Neural progenitor cell (in vitro differentiated cells): Measurements from ENCODE around the gene TSPEAR.

Source experiments
- CTCF ChIP-seq: fragments of 200-600 bp; sonication (generic); IDR thresholded peaks from 2 replicates; pipeline ENCODE4 v1.5.1; 2017; ENCODE audit warnings: antibody characterized with exemption, mild to moderate bottlenecking
- EZH2 ChIP-seq: fragments of 200-600 bp; sonication (generic); IDR thresholded peaks from 2 replicates; pipeline ENCODE4 v1.6.1; 2017; ENCODE audit warnings: antibody characterized with exemption, mild to moderate bottlenecking, moderate library complexity
- EZH2phosphoT487 ChIP-seq: fragments of 200-600 bp; sonication (generic); IDR thresholded peaks from 2 replicates; pipeline ENCODE4 v1.6.1; 2017; ENCODE audit warnings: antibody characterized with exemption

DNA sequence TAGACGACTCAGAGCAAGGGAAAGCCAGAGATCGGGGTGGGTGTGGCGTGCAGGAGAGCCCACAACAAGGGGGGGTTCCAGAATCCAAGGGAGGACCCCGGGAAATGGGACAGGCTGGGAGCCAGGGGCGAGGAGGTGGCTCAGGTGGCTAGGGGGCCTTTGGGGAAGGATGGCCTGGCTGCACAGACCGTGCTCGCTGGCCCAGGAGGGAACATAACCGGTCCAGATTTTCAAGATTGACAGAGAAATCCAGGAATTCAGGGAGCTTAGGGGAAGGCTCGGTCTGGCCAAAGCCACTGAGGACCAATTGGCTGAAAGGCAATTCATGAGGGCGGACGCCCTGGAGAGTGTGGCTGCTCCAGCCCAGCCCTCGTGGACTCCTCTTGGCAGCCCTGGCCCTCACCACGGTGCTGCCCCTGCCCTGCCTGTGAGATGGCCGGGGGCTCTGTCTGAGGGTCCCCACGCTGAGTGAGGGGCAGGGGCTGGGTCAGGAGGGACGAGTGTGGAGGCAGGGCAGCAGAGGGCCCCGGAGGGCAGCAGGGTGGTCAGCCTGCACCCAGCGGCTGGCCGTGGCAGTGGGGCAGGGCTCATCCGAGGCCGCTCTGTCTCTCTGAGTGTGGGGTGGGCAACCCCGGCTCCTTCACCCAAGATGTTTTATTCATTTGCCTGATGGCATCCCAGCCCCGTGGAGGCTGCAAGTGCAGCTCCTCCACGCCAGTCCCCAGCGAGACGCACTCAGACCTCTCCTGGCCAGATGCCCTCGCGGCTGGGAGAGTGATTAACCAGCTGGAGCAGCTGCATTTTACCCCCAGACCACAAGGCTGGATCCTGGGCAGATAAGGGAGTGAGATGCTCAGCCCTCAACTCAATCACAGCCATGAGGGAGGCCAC lies 261.7 kb downstream of the TSPEAR start:
- TF ChIP-seq CTCF = no peak
- TF ChIP-seq EZH2 = no peak
- TF ChIP-seq EZH2phosphoT487 = no peak
